SU-DHL-6 (cell line): ENCODE data around the gene PDGFB.

Source experiments
- H2AFZ ChIP-seq: fragments of 200-600 bp; sonication (generic); 2 replicates; pipeline ENCODE4 v1.6.1; 2014; ENCODE audit warnings: low read depth, mild to moderate bottlenecking, moderate library complexity, mixed read lengths, antibody characterized with exemption, low read length; ENCODE audit not compliant: severe bottlenecking
- H3F3A ChIP-seq: fragments of 200-600 bp; shearing (Covaris generic); 2 replicates; pipeline ENCODE4 v1.6.0; 2016; ENCODE audit warnings: antibody characterized with exemption, mild to moderate bottlenecking; ENCODE audit not compliant: insufficient read depth
- H3K27ac ChIP-seq: fragments of 200-600 bp; sonication (generic); 2 replicates; pipeline ENCODE4 v1.5.1; 2016; ENCODE audit warnings: low read depth, mild to moderate bottlenecking, low read length, moderate library complexity, mixed read lengths
- H3K27me3 ChIP-seq: fragments of 200-600 bp; sonication (generic), shearing (Covaris generic); 2 replicates; pipeline ENCODE4 v1.6.0; 2014; ENCODE audit warnings: mild to moderate bottlenecking, low read length
- H3K36me3 ChIP-seq: fragments of 200-600 bp; sonication (generic); 2 replicates; pipeline ENCODE4 v1.6.1; 2014; ENCODE audit warnings: mild to moderate bottlenecking, low read length, mixed read lengths
- H3K4me2 ChIP-seq: fragments of 300-600, 200-600 bp; shearing (Covaris generic), sonication (generic); 2 replicates; pipeline ENCODE4 v1.6.0; 2014; ENCODE audit warnings: low read length, low read depth, mild to moderate bottlenecking; ENCODE audit not compliant: poor library complexity, severe bottlenecking
- H3K4me3 ChIP-seq: fragments of 200-600 bp; sonication (generic); 2 replicates; pipeline ENCODE4 v1.5.1; 2014; ENCODE audit warnings: antibody characterized with exemption, low read length, mild to moderate bottlenecking, mixed read lengths; ENCODE audit not compliant: insufficient read depth, poor library complexity, severe bottlenecking
- H3K79me2 ChIP-seq: fragments of 200-600 bp; sonication (generic); 2 replicates; pipeline ENCODE4 v1.6.1; 2014; ENCODE audit warnings: mild to moderate bottlenecking, low read length, moderate library complexity; ENCODE audit not compliant: insufficient read depth
- H3K9ac ChIP-seq: fragments of 200-600 bp; sonication (generic); 2 replicates; pipeline ENCODE4 v1.7.0; 2014; ENCODE audit warnings: mild to moderate bottlenecking, low read length
- H3K9me2 ChIP-seq: fragments of 200-600 bp; sonication (generic); replicated peaks from 2 replicates; pipeline ENCODE4 v1.6.1; 2014; ENCODE audit warnings: low read length; ENCODE audit not compliant: insufficient read depth
- H3K9me3 ChIP-seq: fragments of 200-600 bp; sonication (generic); 2 replicates; pipeline ENCODE4 v1.6.1; 2014; ENCODE audit warnings: low read length, mixed read lengths; ENCODE audit not compliant: insufficient read depth
- H4K20me1 ChIP-seq: fragments of 200-600 bp; sonication (generic); 2 replicates; pipeline ENCODE4 v1.6.1; 2014; ENCODE audit warnings: low read depth, mild to moderate bottlenecking, antibody characterized with exemption, low read length, moderate library complexity, mixed read lengths
- CTCF ChIP-seq: fragments of 200-600 bp; sonication (generic); IDR thresholded peaks from one replicate; pipeline ENCODE4 v1.5.1; 2017; ENCODE audit warnings: antibody characterized with exemption, mild to moderate bottlenecking, low read length, moderate library complexity; ENCODE audit not compliant: insufficient read depth, poor library complexity, severe bottlenecking
- EZH2phosphoT487 ChIP-seq: fragments of 200-600 bp; sonication (generic), shearing (Covaris generic); conservative IDR thresholded peaks from 2 replicates; pipeline ENCODE4 v1.6.1; 2018; ENCODE audit warnings: mild to moderate bottlenecking, antibody characterized with exemption, low read length, moderate library complexity, mixed read lengths

PDGFB gene

GRCh38 chr22:39232806-39233709, 11.7 kb downstream of the PDGFB start:
- H3K27ac ChIP-seq, result no peak overlapping the region
- H3K9ac ChIP-seq, result no peak overlapping the region
- H3K9me2 ChIP-seq, result no peaks in the 10 kb centered on the region
- H3K27me3 ChIP-seq, result no peaks in the 10 kb centered on the region
- H3K79me2 ChIP-seq, result no peaks in the 10 kb centered on the region
- TF ChIP-seq EZH2phosphoT487, result no peak
- TF ChIP-seq CTCF, result no peak
- no peak overlapping the region for H2AFZ ChIP-seq
- H3K36me3 ChIP-seq, result no peaks in the 10 kb centered on the region
- H4K20me1 ChIP-seq, result no peaks in the 10 kb centered on the region
- H3F3A ChIP-seq, result no peaks in the 10 kb centered on the region
- H3K4me3 ChIP-seq, result no peak overlapping the region
- no peaks in the 10 kb centered on the region for H3K9me3 ChIP-seq
- no peak overlapping the region for H3K4me2 ChIP-seq

GRCh38 chr22:39232246-39232645, 12.5 kb downstream of the PDGFB start:
- Histone ChIP-seq H3K79me2 (no peaks in the 10 kb centered on the region), H3K4me2 (no peak overlapping the region), H3K27me3 (no peaks in the 10 kb centered on the region), H3K9me2 (no peaks in the 10 kb centered on the region), H3K27ac (no peak overlapping the region), H3F3A (no peaks in the 10 kb centered on the region), H3K9me3 (no peaks in the 10 kb centered on the region), H3K9ac (no peak overlapping the region), H4K20me1 (no peaks in the 10 kb centered on the region), H3K4me3 (no peak overlapping the region), H3K36me3 (no peaks in the 10 kb centered on the region), H2AFZ (no peak overlapping the region)
- no peak for TF ChIP-seq CTCF

DNA sequence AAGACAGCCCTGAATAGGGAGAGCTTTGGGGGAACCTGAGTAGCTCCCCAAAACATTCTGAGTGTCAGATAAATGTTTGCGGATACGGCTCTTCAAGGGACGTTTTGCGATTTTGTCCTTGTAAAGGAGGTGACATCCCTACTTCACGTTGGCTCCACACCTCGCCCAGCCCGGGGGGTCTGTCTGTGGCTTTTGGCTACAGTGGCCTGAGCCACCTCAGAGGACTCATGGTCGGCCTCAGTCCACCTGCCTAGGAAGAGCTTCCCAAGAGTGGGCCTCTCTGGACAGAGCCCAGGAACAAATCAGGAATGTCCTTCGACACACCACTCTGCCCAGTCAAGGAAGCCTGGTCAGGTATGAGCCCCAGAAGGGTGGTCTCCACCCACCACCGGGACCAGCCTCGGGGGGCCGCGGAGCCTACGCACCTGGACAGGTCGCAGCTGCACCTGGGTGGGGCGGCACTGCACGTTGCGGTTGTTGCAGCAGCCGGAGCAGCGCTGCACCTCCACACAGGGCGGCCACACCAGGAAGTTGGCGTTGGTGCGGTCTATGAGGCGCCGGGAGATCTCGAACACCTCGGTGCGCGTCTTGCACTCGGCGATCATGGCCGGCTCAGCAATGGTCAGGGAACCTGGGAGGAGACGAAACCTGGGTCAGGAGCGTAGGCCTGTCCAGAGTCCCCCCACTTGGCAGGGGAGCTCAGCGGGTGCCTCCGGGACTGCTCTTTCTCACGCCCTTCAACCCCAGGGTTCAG, 13.4 kb downstream of the PDGFB start:
- no peaks in the 10 kb centered on the region for H3F3A ChIP-seq

More for the DNA sequence above, 13.4 kb downstream of the PDGFB start:
- no peaks in the 10 kb centered on the region for H3K79me2 ChIP-seq
- H3K4me3 ChIP-seq, result no peak overlapping the region
- H3K36me3 ChIP-seq, result no peaks in the 10 kb centered on the region
- TF ChIP-seq EZH2phosphoT487, result no peak
- no peak for TF ChIP-seq CTCF
- H3K4me2 ChIP-seq, result no peak overlapping the region
- no peaks in the 10 kb centered on the region for H3K27me3 ChIP-seq
- H3K27ac ChIP-seq, result no peak overlapping the region
- H2AFZ ChIP-seq, result no peak overlapping the region
- no peak overlapping the region for H3K9ac ChIP-seq
- no peaks in the 10 kb centered on the region for H3K9me2 ChIP-seq
- H3K9me3 ChIP-seq, result no peaks in the 10 kb centered on the region
- H4K20me1 ChIP-seq, result no peaks in the 10 kb centered on the region
